HG03108 (cell line): ENCODE data around the gene JAZF1.
A peak's percentile ranks its signal among the peaks of the same experiment; 100 is the strongest.
"Not testable (repeated sequence)": the region's sequence is repeated elsewhere in the genome, so short reads cannot be mapped to it uniquely, and the experiment has no call there.

ENCODE experiments used
- ATAC-seq: cut with Tn5 transposase; IDR thresholded peaks from one replicate; pipeline ENCODE4 v1.9.1; 2021; ENCODE audit warnings: moderate library complexity; ENCODE audit not compliant: unreplicated experiment

Gene JAZF1

GRCh38 chr7:27948861-27949260 lies 231.7 kb downstream of the JAZF1 start:
- ATAC-seq, result no peak

DNA sequence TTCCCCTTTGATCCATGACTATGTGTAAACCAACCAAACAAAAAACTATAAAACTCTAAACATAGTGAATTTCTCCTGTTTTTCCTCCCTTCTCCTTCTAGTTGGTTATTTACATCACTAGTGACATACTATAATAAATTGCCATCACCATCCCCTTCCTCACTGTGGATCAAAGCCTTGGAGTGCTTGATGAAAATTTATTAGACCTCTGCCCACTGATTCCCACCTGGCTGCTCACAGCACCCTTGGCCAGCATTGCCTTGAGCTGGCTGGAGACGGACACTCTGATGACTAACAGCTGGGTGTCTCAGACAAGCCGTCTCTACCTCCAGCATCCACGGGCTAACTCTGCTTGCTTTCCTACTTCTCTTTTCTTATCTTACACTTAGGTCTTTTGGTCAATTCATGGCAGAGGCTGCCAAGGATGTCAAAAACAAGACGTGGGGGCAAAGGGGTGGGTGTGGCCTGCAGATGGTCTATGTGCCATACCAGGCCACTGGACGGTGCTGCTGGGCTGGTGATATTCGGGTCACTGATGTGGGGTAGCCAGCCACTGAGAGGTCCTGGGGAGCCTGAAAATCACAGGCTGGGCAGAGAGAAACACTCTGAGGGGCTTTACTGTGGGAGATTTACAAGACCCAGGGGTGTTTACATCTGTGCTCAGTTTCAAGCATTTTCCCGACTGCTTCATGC lies 232.9 kb downstream of the JAZF1 start:
- no peak for ATAC-seq

DNA sequence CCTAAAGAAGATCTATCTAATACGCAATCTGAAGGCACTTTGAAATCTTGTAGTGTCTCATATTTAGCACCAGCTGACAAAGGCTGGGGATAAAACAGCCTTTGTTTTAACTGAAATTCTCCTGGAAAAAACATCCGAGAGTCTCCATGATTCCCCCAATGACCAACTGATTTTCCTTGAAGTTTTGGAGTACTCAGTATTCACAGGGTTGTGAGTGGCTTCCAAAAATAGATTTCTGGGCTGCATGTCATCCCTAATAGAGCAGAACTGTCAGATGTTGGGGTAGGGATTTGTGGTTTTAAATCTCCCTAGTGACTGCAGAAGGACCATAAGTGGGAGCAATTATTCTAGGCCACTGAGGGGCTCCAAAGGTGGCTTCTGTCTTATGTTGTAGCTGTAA lies 234.2 kb downstream of the JAZF1 start:
- ATAC-seq, result no peak

DNA sequence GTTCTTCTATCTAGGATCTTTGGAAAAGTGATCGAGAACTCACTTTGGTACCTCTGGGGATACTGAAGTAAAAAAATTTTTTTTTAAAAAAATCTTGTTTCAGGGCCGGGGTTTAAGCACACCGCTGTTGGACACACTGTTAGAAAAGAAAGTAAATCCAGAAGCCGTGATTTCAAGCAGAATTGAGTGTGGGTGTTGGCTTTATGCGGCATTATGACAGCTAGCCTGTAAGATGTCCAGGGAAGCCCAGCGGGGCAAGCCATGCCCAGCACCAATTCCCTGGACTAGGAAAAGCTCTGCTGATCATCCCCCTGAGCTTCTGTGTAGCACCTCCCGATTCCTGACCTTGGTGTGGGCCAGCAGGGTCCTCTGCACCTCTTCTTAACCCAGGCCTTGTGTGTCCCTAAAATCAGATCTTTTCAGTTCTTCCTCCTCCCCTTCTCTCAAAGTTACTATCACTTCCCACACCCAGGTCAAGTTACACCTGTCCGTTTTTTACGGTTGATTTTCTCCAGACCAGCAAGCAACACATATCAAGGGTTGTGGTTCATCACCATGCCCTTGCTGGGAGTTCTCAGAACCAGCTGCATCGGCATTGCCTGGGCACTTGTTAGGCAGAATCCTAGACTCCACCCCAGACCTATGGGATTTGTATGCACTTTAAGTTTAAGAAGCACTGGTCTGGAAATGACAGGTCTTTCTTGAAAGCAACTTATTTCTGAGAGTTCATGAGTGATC lies 235.4 kb downstream of the JAZF1 start:
- no peak for ATAC-seq

GRCh38 chr7:27944643-27945042 lies 236.0 kb downstream of the JAZF1 start:
- ATAC-seq, result no peak

DNA sequence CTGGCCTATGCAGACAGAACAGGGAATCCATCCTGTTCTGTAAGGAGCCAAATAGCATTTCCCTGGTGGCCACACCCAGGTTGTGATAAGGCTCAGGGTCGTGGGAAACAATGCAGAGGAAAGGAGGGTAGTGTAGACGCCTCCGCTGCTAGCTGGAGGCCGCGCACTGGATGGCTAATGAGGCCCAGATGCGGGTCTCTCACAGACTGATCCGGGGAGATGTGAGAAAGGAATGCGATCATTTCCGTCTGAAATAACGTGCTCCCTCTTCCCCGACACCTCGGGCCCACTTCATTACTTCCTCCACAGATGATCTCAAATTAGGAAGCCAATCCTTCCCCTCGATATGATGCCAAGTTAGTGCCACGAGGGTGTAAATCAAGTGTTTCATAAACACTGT lies 237.4 kb downstream of the JAZF1 start:
- ATAC-seq, result no peak

DNA sequence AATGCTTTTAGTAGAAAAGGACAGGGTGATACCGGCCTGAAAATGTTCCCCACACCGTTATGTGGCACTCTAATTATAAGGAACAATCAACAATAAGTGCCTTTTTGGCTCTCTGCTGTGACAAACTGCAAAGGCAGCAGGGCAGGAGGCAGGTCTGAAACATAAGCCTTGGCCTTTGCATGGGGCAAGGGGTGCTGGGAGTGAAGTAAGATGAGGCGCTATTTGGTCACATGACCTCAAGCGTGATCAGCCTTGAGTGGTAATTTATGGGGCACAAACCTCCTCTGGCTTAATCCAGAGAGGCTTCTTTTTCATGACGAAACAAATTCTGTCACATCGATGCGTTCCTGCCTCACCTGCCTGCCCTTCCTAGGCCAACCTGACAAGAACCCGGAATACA lies 237.9 kb downstream of the JAZF1 start:
- ATAC-seq, result no peak

DNA sequence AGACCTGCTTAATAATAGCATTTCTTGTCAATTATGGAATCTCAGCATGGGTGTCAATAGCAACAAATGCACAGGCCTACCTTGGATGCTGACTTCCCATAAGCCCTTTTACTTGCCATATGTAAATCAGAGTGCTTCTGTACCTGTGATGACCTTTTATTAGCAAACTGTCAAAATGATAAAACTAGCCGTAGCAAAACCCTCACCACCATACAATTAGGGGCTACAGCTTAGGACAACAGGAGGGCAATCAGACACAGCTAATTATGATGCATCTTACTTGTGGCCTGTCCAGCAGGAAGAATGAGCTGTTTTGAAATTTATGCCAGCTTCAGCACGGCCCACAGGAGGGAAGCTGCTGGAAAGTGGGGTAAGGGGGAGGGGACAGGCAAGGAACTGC lies 239.1 kb downstream of the JAZF1 start:
- ATAC-seq, result no peak

GRCh38 chr7:27940341-27940740 lies 240.3 kb downstream of the JAZF1 start:
- no peak for ATAC-seq

DNA sequence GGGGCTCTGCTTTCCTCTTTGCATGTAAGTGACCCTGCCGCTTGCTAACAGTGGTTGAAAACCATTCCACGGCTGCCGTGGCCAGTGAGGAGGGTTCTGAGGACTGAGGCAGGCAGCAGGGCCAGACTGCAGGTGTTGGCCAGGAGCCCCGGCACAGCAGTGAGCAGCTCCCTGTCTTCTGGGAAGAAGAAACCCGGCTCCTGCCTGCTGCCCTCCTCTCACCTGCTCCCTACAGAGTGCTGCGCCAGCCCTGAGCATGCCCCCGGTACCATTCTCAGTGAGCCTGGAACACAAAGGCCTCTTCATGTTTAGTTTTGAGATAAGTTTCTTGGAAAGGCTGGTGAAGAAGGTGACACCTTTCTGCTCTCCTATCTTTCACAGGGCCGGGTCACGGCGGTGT lies 240.7 kb downstream of the JAZF1 start:
- ATAC-seq, result no peak

DNA sequence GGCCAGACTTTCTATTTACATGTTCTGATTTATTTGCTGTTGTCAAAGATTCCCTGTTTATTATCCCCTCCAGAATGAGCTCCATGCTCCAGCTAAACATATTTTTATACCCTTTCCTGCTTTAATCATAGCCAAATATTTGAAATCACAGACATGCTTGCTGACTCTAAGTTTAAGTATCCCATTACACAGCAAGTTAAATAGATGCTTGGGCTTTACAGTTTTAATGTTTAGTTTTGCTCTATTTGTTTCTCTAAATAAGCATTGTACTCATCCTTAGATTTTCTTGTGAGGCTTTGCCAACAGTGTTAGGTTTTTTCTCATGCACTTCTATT lies 243.9 kb downstream of the JAZF1 start:
- ATAC-seq, result no peak

DNA sequence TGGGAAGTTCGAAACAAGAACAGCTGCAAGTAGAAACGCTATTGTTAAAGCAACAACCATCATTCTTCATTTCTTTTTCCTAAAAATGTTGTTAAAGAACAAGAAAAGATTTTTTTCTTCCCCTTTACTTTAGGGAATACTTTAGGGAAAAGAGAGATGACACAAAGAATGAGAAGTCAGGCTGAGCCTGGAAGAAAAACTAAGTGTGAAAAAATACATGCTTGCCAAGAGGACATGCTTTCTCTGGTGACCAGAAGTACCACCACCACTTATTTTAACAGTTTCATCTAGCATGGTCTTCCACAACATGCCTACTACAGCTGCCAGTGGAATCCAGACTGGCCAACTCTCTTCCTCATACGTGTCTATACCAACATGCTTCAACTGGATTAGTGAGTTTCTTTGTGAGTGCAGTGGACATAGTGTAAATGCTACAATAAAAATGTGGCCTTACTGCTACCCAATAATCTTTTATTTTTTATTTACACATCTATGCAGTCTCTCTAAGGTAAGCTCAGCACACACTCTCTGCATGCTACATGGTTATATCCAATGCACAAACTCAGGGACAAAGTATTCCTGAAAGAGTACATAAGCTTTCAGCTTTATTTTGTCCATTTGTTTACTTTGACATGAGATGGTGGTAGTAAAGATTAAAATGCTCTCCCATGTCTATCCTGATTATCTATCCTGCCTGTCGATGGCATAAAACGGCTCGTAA lies 244.4 kb downstream of the JAZF1 start:
- ATAC-seq, result no peak

DNA sequence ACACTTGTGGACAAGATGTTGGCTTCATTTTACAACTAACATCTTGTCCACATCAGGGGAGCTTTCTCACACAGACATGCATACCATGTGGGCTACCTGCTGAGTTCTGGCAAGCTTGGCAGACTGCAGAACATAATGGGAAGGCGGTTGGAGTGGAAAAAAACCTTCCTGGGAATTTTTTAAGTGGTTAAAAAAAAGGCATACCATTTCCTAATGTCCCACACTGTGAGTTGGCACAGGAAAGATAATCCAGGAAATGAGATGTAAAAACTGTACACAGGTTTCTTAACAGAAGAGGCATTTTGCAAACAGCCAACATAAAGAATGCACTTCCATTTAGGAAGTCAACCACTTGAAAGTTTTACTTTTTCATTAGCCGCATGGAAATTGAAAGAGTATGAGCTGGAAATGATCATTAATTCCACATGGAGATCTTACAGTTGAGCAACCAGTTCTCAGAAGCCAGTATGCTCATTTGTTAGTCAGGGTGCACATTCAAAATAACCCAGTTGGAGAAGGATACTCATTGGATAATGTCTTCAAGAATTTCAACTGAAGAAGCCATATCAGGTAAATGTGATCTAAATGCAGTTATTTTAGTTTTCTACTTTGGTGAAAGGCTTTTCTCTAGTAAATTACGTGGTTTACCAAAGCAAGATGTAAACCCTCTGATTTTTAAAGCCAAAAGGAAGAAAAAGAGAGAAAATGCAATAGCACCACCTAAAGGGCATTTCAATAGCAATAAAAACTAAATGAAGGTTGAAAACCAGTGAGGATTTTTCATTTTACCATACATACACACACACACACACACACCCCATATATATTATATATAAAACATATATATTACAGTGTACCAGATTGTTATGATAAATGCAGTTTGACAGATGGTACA lies 246.7 kb downstream of the JAZF1 start:
- ATAC-seq, result no peak

GRCh38 chr7:27930910-27931476 lies 249.6 kb downstream of the JAZF1 start:
- no peak for ATAC-seq

GRCh38 chr7:27929127-27929526 lies 251.5 kb downstream of the JAZF1 start:
- no peak for ATAC-seq

DNA sequence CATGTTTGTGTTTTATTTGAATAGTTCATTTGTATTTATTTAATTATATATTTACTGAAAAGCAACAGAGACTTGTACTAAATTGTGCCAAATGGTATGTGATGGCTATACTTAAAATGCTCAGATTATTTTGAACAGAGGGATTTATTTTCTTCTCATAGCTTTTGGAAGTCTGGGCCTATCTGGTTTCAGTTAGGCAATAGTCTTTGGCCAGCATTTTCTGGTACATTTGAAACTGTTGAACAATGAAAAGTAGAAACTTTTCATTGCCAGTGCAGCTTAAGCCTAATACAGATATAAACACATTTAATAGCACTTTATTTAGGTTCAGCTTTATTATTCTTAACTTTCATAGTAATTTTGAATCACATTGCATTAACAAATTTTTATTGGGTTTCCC lies 252.6 kb downstream of the JAZF1 start:
- ATAC-seq, result no peak

DNA sequence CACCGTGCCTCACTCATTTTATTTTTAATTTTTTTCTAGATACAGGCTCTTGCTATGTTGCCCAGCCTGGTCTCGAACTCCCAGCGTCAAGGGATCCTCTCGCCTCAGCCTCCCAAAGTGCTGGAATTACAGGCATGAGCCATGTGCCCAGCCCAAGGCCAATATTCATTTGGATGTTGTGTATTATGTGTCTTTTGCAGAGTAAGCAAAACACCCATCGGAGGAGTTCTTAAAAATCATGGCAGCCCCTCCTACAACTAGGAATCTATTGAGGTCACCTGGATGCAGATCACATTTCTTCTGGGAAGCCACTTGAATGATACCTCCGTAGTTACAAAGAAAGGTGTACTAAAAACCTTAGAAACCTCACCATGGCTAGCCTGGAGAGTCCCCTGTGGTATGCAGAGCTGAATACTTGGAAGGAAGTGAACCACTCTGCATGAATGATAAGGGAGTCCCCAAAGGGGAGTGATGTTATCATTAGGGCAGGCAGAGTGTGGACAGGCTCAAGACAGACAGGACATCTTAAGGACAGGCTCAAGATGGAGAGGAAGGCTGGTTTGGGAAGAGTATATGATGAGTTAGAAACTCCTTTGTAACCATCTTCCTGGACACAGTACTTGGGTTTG lies 254.9 kb downstream of the JAZF1 start:
- peak; percentile 42 for ATAC-seq

GRCh38 chr7:27923642-27923980 lies 257.0 kb downstream of the JAZF1 start:
- ATAC-seq, result no peak

DNA sequence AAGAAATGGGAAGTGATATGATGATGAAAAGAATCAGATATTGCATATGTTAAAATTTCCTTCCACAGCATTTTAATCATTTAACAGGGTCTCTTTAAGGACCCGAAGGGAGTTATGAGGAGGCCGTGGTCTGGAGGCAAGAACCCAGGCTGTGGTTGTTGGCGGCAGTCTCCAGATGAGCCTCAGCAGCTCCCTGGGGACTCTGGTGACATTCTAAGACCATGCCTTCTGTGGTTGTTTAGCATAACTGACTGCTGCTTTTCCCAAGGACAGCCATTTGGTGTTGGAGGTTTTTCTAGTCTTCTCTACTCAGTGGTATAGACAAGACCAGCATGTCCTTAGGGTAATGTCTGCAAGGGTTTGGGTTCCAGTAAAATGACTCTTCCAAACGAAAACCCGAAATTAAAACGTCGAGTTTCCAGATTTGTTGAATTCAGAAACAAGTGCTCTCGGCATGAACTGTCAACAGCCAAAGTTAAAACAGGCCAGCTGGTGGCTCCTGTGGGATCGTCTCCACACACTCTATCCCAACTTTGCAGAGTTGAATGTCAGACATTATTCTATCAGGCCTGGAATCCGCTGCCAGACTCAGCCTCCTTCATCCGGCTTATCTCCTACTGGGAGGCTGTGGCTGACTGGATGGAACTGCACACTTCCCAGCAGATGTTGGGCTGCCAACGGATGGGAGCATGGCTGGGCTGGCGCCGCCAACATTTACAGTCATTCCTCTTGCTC lies 257.5 kb downstream of the JAZF1 start:
- ATAC-seq, result peak; percentile 69

DNA sequence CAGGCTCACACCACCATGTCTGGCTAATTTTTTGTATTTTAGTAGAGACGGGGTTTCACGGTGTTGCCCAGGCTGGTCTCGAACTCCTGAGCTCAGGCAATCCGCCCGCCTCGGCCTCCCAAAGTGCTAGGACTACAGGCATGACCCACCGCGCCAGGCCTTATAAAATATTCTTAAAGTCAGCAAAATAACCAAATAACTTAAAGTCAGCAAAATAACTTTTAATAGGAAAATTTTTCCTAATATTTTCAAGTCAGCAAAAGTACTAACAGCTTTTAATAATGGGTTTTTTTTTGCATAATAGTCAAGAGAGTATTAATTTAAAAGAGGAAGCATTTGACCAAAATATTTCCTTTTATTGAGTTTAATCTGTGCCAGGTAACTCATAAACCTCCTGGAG lies 258.2 kb downstream of the JAZF1 start:
- not testable (repeated sequence) for ATAC-seq
